OCI-LY7 (cell line): ENCODE data around the gene FHIT. TPM values are rescaled to one million over a fixed set of nuclear protein-coding genes. Genes with fewer than 3 reads are reported as not detected.

Experiments
- BruUV-seq: library from RNA; stranded (reverse); fragments of 400-500 nt; replicated peaks from 2 replicates; lab custom pipeline; 2021; lab: Mats Ljungman, UMichigan
- CTCF ChIA-PET: fragments of 300-600 bp; sonication (Branson Sonifier 250); formaldehyde crosslinking; loops from one replicate; lab custom pipeline; 2022; ENCODE audit warnings: antibody characterized with exemption; ENCODE audit not compliant: unreplicated experiment; lab: Charles Lee
- POLR2A ChIA-PET: fragments of 300-600 bp; sonication (Branson Sonifier 250); formaldehyde crosslinking; loops from one replicate; lab custom pipeline; 2022; ENCODE audit warnings: antibody characterized with exemption; lab: Charles Lee
- DNase-seq: peaks from one replicate; pipeline ENCODE4 v3.0.0-alpha.2; 2015; ENCODE audit warnings: low spot score
- H2AFZ ChIP-seq: fragments of 200-600 bp; sonication (generic), shearing (Covaris generic); 2 replicates; pipeline ENCODE4 v1.6.1; 2014; ENCODE audit warnings: mild to moderate bottlenecking, antibody characterized with exemption, low read length, moderate library complexity
- H3K27ac ChIP-seq: fragments of 200-600 bp; sonication (generic); 2 replicates; pipeline ENCODE4 v1.5.1; 2014; ENCODE audit warnings: mixed run types, low read depth, mild to moderate bottlenecking, moderate library complexity, low read length, inconsistent platforms; ENCODE audit not compliant: poor library complexity, severe bottlenecking
- H3K36me3 ChIP-seq: fragments of 200-600 bp; sonication (generic); 2 replicates; pipeline ENCODE4 v1.6.1; 2014; ENCODE audit warnings: mild to moderate bottlenecking, antibody characterized with exemption, low read length, moderate library complexity, mixed read lengths; ENCODE audit not compliant: insufficient read depth
- H3K4me1 ChIP-seq: fragments of 200-600 bp; sonication (generic); 2 replicates; pipeline ENCODE4 v1.5.1; 2014; ENCODE audit warnings: mild to moderate bottlenecking, low read length; ENCODE audit not compliant: insufficient read depth, poor library complexity, severe bottlenecking
- H3K4me2 ChIP-seq: fragments of 200-600 bp; sonication (generic); 2 replicates; pipeline ENCODE4 v1.6.1; 2014; ENCODE audit warnings: mild to moderate bottlenecking, low read length
- H3K4me3 ChIP-seq: fragments of 200-600 bp; sonication (generic); 2 replicates; pipeline ENCODE4 v1.5.1; 2014; ENCODE audit warnings: mild to moderate bottlenecking, low read depth, low read length; ENCODE audit not compliant: poor library complexity, severe bottlenecking
- H3K79me2 ChIP-seq: fragments of 200-600 bp; sonication (generic); 2 replicates; pipeline ENCODE4 v1.6.1; 2016; ENCODE audit warnings: low read depth, mild to moderate bottlenecking, low read length, moderate library complexity, mixed read lengths; ENCODE audit not compliant: insufficient read depth
- H3K9me2 ChIP-seq: fragments of 200-600 bp; sonication (generic); 2 replicates; pipeline ENCODE4 v1.6.1; 2016; ENCODE audit warnings: mild to moderate bottlenecking, low read length, mixed read lengths; ENCODE audit not compliant: insufficient read depth
- H3K9me3 ChIP-seq: fragments of 200-600 bp; sonication (generic); 2 replicates; pipeline ENCODE4 v1.6.1; 2014; ENCODE audit warnings: mild to moderate bottlenecking, mixed run types, low read length, mixed read lengths
- H4K20me1 ChIP-seq: fragments of 200-600 bp; sonication (generic); 2 replicates; pipeline ENCODE4 v1.6.1; 2014; ENCODE audit warnings: mild to moderate bottlenecking, antibody characterized with exemption, low read length, moderate library complexity, mixed read lengths; ENCODE audit not compliant: insufficient read depth
- CTCF ChIP-seq: fragments of 200-600 bp; sonication (generic); conservative IDR thresholded peaks from 2 replicates; pipeline ENCODE4 v1.5.1; 2014; ENCODE audit warnings: mild to moderate bottlenecking, antibody characterized with exemption, low read length, moderate library complexity, mixed read lengths
- EZH2phosphoT487 ChIP-seq: fragments of 200-600 bp; sonication (generic); IDR thresholded peaks from 2 replicates; pipeline ENCODE4 v1.6.1; 2018; ENCODE audit warnings: low read depth, borderline replicate concordance, mild to moderate bottlenecking, mixed run types, antibody characterized with exemption, low read length, moderate library complexity, mixed read lengths
- intact Hi-C: fragments of 100-400 bp; cut with micrococcal nuclease; formaldehyde crosslinking; loops from one replicate; pipeline ENCODE4 v1.10.0; 2022; ENCODE audit not compliant: unreplicated experiment
- total RNA-seq, 2 experiments: library from RNA; depleted of rRNA in 1 of 2; stranded (reverse); fragments of >200 nt in 1 of 2; shearing (Covaris generic) in 1 of 2; gene quantifications; 2 replicates each; pipeline ENCODE4 v1.2.3, GENCODE V29; 2014 to 2022

Gene FHIT
- total RNA-seq, 2 experiments from 2014 or later: 5.0 to 10.9 TPM

GRCh38 chr3:60343831-60344230, 907.4 kb downstream of the FHIT start:
- TF ChIP-seq CTCF: no peak
- no peak for TF ChIP-seq EZH2phosphoT487
- H3K9me3 ChIP-seq: no peaks in the 10 kb centered on the region
- DNase-seq: no peak
- H3K27ac ChIP-seq: no peak overlapping the region
- no peak overlapping the region for H3K4me3 ChIP-seq
- H3K36me3 ChIP-seq: no peaks in the 10 kb centered on the region
- intact Hi-C loops: no loop called here
- H3K79me2 ChIP-seq: no peaks in the 10 kb centered on the region
- CTCF ChIA-PET: no interaction called here
- BruUV-seq: no TSS peak
- no peaks in the 10 kb centered on the region for H3K9me2 ChIP-seq
- H4K20me1 ChIP-seq: no peaks in the 10 kb centered on the region
- no peak overlapping the region for H3K4me2 ChIP-seq
- POLR2A ChIA-PET: no interaction called here
- H3K4me1 ChIP-seq: no peaks in the 10 kb centered on the region
- H2AFZ ChIP-seq: no peak overlapping the region

GRCh38 chr3:60339304-60339703, 911.9 kb downstream of the FHIT start:
- Histone ChIP-seq H3K9me3 (no peaks in the 10 kb centered on the region), H3K4me3 (no peak overlapping the region), H3K4me1 (no peaks in the 10 kb centered on the region), H3K9me2 (no peaks in the 10 kb centered on the region), H3K79me2 (no peaks in the 10 kb centered on the region), H3K27ac (no peak overlapping the region), H2AFZ (no peak overlapping the region), H3K36me3 (no peaks in the 10 kb centered on the region), H3K4me2 (no peak overlapping the region), H4K20me1 (no peaks in the 10 kb centered on the region)
- no TSS peak for BruUV-seq
- intact Hi-C loops: no loop called here
- DNase-seq: no peak
- ChIA-PET CTCF (no interaction called here), POLR2A (no interaction called here)
- no peak for TF ChIP-seq CTCF
- TF ChIP-seq EZH2phosphoT487: no peak

- no TSS peak for BruUV-seq
These were observed 913.8 kb downstream of the FHIT start for GRCh38 chr3:60337421-60337820.

More at GRCh38 chr3:60337421-60337820, 913.8 kb downstream of the FHIT start:
- Histone ChIP-seq H3K79me2 (no peaks in the 10 kb centered on the region), H3K4me3 (no peak overlapping the region), H3K4me2 (no peak overlapping the region), H4K20me1 (no peaks in the 10 kb centered on the region), H3K9me3 (no peaks in the 10 kb centered on the region), H3K36me3 (no peaks in the 10 kb centered on the region), H3K9me2 (no peaks in the 10 kb centered on the region), H3K27ac (no peak overlapping the region), H2AFZ (no peak overlapping the region), H3K4me1 (no peaks in the 10 kb centered on the region)
- CTCF ChIA-PET: no interaction called here
- TF ChIP-seq EZH2phosphoT487 (no peak), CTCF (no peak)
- DNase-seq: no peak
- POLR2A ChIA-PET: no interaction called here
- intact Hi-C loops: no loop called here
